ENCODE measurements around the gene P4HB.

DNA sequence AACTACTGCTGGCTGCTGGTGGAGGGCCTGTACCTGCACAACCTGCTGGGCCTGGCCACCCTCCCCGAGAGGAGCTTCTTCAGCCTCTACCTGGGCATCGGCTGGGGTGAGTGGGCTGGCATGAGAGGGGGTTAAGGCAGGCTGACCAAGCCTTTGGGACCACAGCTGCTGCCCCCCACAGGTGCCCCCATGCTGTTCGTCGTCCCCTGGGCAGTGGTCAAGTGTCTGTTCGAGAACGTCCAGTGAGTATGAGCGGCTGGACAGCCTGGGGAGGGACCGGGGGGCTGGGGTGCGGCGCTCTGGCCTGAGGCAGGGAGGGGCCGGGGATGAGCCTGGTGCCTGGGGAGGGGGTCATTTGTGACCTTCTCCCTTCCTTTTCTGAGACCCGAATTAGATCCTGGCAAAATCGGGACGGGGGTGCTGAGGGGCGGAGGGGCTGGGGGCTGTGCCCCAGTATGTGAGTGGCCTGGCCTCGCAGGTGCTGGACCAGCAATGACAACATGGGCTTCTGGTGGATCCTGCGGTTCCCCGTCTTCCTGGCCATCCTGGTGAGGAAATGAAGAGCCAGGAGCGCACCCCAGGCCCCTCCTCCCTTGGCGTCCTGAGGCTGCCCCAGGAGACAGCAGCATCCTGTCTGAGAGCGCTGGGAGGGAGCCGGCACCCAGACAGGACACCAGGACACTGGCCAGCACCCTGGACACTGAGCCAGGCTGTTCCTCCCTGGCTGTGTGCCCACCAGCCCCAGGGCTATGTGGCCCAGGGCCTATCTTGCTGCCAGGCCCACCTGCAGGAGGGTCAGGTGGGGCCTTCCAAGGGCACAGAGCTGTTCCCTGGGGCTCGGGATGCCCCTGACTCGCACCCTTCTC is 48.4 kb downstream of the P4HB start:
- no peak for TF ChIP-seq EZH2 (IDR thresholded peaks at IDR 0.05; ENCODE audit: insufficient read depth, poor library complexity, severe bottlenecking)
- no peak for TF ChIP-seq EZH2phosphoT487 (IDR thresholded peaks at IDR 0.05; ENCODE audit: insufficient read depth, low read depth)

Data from GM23248 (cell line).